Loucy (cell line): ENCODE measurements around the gene ABCC6.
"Not testable (repeated sequence)": the region's sequence is repeated elsewhere in the genome, so short reads cannot be mapped to it uniquely, and the experiment has no call there.

Experiments used
- H2AFZ ChIP-seq: fragments of 200-600 bp; sonication (generic); 2 replicates; pipeline ENCODE4 v1.6.0; 2016; ENCODE audit warnings: antibody characterized with exemption, mild to moderate bottlenecking, low read length, moderate library complexity
- H3F3A ChIP-seq: fragments of 200-600 bp; 2 replicates; pipeline ENCODE4 v1.6.0; 2016; ENCODE audit warnings: antibody characterized with exemption, low read depth, mild to moderate bottlenecking
- H3K27me3 ChIP-seq: fragments of 200-600 bp; sonication (generic); 2 replicates; pipeline ENCODE4 v1.6.1; 2014; ENCODE audit warnings: low read length, mild to moderate bottlenecking; ENCODE audit not compliant: insufficient read depth, poor library complexity, severe bottlenecking
- H3K36me3 ChIP-seq: fragments of 200-600 bp; sonication (generic); 2 replicates; pipeline ENCODE4 v1.6.1; 2016; ENCODE audit warnings: low read length; ENCODE audit not compliant: insufficient read depth
- H3K4me1 ChIP-seq: fragments of 200-600 bp; sonication (generic); 2 replicates; pipeline ENCODE4 v1.5.1; 2014; ENCODE audit warnings: low read length, mild to moderate bottlenecking; ENCODE audit not compliant: insufficient read depth, poor library complexity, severe bottlenecking
- H3K4me2 ChIP-seq: fragments of 200-600 bp; sonication (generic); 2 replicates; pipeline ENCODE4 v1.6.0; 2014; ENCODE audit warnings: antibody characterized with exemption, low read length, low read depth, mild to moderate bottlenecking; ENCODE audit not compliant: poor library complexity, severe bottlenecking
- H3K4me3 ChIP-seq: fragments of 200-600 bp; sonication (generic); 2 replicates; pipeline ENCODE4 v1.5.1; 2014; ENCODE audit warnings: low read length, mild to moderate bottlenecking, mixed read lengths; ENCODE audit not compliant: poor library complexity, severe bottlenecking
- H3K79me2 ChIP-seq: fragments of 200-600 bp; sonication (generic); 2 replicates; pipeline ENCODE4 v1.6.1; 2014; ENCODE audit warnings: low read length; ENCODE audit not compliant: insufficient read depth
- H3K9ac ChIP-seq: fragments of 200-600 bp; sonication (generic); 2 replicates; pipeline ENCODE4 v1.6.0; 2014; ENCODE audit warnings: mild to moderate bottlenecking, low read depth, low read length, moderate library complexity; ENCODE audit not compliant: poor library complexity, severe bottlenecking
- H3K9me2 ChIP-seq: fragments of 200-600 bp; sonication (generic); replicated peaks from 2 replicates; pipeline ENCODE4 v1.6.1; 2016; ENCODE audit warnings: low read depth, low read length, mixed read lengths
- H3K9me3 ChIP-seq: fragments of 200-600 bp; sonication (generic); 2 replicates; pipeline ENCODE4 v1.6.1; 2014; ENCODE audit warnings: mild to moderate bottlenecking, antibody characterized with exemption, low read length, low read depth; ENCODE audit not compliant: insufficient read depth
- H4K20me1 ChIP-seq: fragments of 200-600 bp; sonication (generic); 2 replicates; pipeline ENCODE4 v1.6.0; 2014; ENCODE audit warnings: antibody characterized with exemption, low read length, mild to moderate bottlenecking; ENCODE audit not compliant: insufficient read depth, poor library complexity, severe bottlenecking
- CTCF ChIP-seq: fragments of 200-600 bp; sonication (generic); conservative IDR thresholded peaks from 2 replicates; pipeline ENCODE4 v1.5.1; 2014; ENCODE audit warnings: mild to moderate bottlenecking, antibody characterized with exemption, low read length
- EZH2phosphoT487 ChIP-seq: fragments of 200-600 bp; IDR thresholded peaks from 2 replicates; pipeline ENCODE4 v1.6.1; 2018; ENCODE audit warnings: antibody characterized with exemption, mild to moderate bottlenecking, moderate library complexity, borderline replicate concordance

Gene ABCC6

GRCh38 chr16:16163109-16163508 lies 60.2 kb downstream of the ABCC6 start:
- Histone ChIP-seq H3K9ac (no peak overlapping the region), H2AFZ (no peak overlapping the region), H3K79me2 (no peaks in the 10 kb centered on the region), H3K4me1 (no peaks in the 10 kb centered on the region), H3K36me3 (no peaks in the 10 kb centered on the region), H3K4me3 (no peak overlapping the region), H3F3A (no peaks in the 10 kb centered on the region), H3K4me2 (no peak overlapping the region), H3K9me2 (no peaks in the 10 kb centered on the region), H3K9me3 (peaks cover 10% of the 10 kb centered on the region; the same call in 1 of the 2 replicates), H4K20me1 (no peaks in the 10 kb centered on the region), H3K27me3 (no peaks in the 10 kb centered on the region)
- TF ChIP-seq CTCF (no peak), EZH2phosphoT487 (no peak)

- no peaks in the 10 kb centered on the region for H4K20me1 ChIP-seq
- H3F3A ChIP-seq = no peaks in the 10 kb centered on the region
- H3K4me2 ChIP-seq = no peak overlapping the region
- no peaks in the 10 kb centered on the region for H3K27me3 ChIP-seq
- H3K4me1 ChIP-seq = no peaks in the 10 kb centered on the region
- no peaks in the 10 kb centered on the region for H3K36me3 ChIP-seq
- no peaks in the 10 kb centered on the region for H3K9me2 ChIP-seq
- no peak overlapping the region for H3K4me3 ChIP-seq
- TF ChIP-seq CTCF (no peak), EZH2phosphoT487 (no peak)
- H3K79me2 ChIP-seq = no peaks in the 10 kb centered on the region
- peaks cover 10% of the 10 kb centered on the region; the same call in 1 of the 2 replicates for H3K9me3 ChIP-seq
- H3K9ac ChIP-seq = no peak overlapping the region
- no peak overlapping the region for H2AFZ ChIP-seq
Observed at GRCh38 chr16:16162591-16162990, 60.7 kb downstream of the ABCC6 start.

- not testable (repeated sequence) for H3K9me3 ChIP-seq, H3K4me3 ChIP-seq, H3K4me1 ChIP-seq, H3K27me3 ChIP-seq, H3K36me3 ChIP-seq, H3F3A ChIP-seq, H2AFZ ChIP-seq, H3K9me2 ChIP-seq, H3K4me2 ChIP-seq, H3K9ac ChIP-seq, H3K79me2 ChIP-seq, H4K20me1 ChIP-seq
Observed at GRCh38 chr16:16161840-16162239, 61.5 kb downstream of the ABCC6 start.

GRCh38 chr16:16161319-16161718 lies 62.0 kb downstream of the ABCC6 start:
- H3K9me2 ChIP-seq = no peaks in the 10 kb centered on the region
- H4K20me1 ChIP-seq = no peaks in the 10 kb centered on the region
- H3K27me3 ChIP-seq = no peaks in the 10 kb centered on the region
- H3K4me3 ChIP-seq = no peak overlapping the region
- TF ChIP-seq CTCF (no peak), EZH2phosphoT487 (no peak)
- no peak overlapping the region for H3K9ac ChIP-seq
- no peaks in the 10 kb centered on the region for H3K4me1 ChIP-seq
- no peaks in the 10 kb centered on the region for H3K79me2 ChIP-seq
- H3K36me3 ChIP-seq = no peaks in the 10 kb centered on the region
- no peak overlapping the region for H2AFZ ChIP-seq
- H3F3A ChIP-seq = no peaks in the 10 kb centered on the region
- H3K4me2 ChIP-seq = no peak overlapping the region
- H3K9me3 ChIP-seq = peaks cover 10% of the 10 kb centered on the region; the same call in 1 of the 2 replicates
